Activated CD8-positive, alpha-beta T cell treated with anti-CD3 and anti-CD28 coated beads for 36 hours (primary cell): ENCODE measurements around the gene IQGAP1. TPM values are rescaled to one million over a fixed set of nuclear protein-coding genes. Genes with fewer than 3 reads are reported as not detected.
A peak's percentile ranks its signal among the peaks of the same experiment; 100 is the strongest.
"Not testable (repeated sequence)": the region's sequence is repeated elsewhere in the genome, so short reads cannot be mapped to it uniquely, and the experiment has no call there.

Source experiments
- ATAC-seq: fragments of 200-7000 bp; cut with Tn5 transposase; one replicate; pipeline ENCODE4 v1.10.0; 2021; ENCODE audit warnings: mild to moderate bottlenecking, moderate library complexity
- CTCF ChIA-PET: fragments of 350-600 bp; sonication (Branson Sonifier 250); formaldehyde crosslinking; loops from one replicate; lab custom pipeline; 2021; ENCODE audit warnings: antibody characterized with exemption; lab: Charles Lee
- POLR2A ChIA-PET: fragments of 350-600 bp; sonication (Branson Sonifier 250); formaldehyde crosslinking; loops from one replicate; lab custom pipeline; 2021; ENCODE audit warnings: antibody characterized with exemption; lab: Charles Lee
- DNase-seq: peaks from one replicate; pipeline ENCODE4 v3.0.0-alpha.2; 2020
- H3K27ac Mint-ChIP-seq: one replicate; pipeline ENCODE4 v1.8.0; 2021; ENCODE audit warnings: mild to moderate bottlenecking, mixed read lengths
- H3K27me3 Mint-ChIP-seq: one replicate; pipeline ENCODE4 v1.8.0; 2021; ENCODE audit warnings: mixed read lengths
- H3K36me3 Mint-ChIP-seq: one replicate; pipeline ENCODE4 v1.8.0; 2021; ENCODE audit warnings: low read depth, mixed read lengths
- H3K4me1 Mint-ChIP-seq: one replicate; pipeline ENCODE4 v1.8.0; 2021; ENCODE audit warnings: low read depth, mixed read lengths
- H3K4me3 Mint-ChIP-seq: one replicate; pipeline ENCODE4 v1.8.0; 2021; ENCODE audit warnings: mild to moderate bottlenecking, moderate library complexity, mixed read lengths
- H3K9me3 Mint-ChIP-seq: one replicate; pipeline ENCODE4 v1.8.0; 2021; ENCODE audit warnings: mixed read lengths
- intact Hi-C: fragments of 100-400 bp; cut with micrococcal nuclease; formaldehyde crosslinking; loops from one replicate; pipeline ENCODE4 v1.10.0; 2022
- total RNA-seq, 2 experiments: library from RNA; stranded (reverse); gene quantifications; one replicate each; pipeline ENCODE4 v1.2.3, GENCODE V29; 2021
- TF ChIP-seq, protein P1 (sequence below): fragments of 200-600 bp; IDR thresholded peaks from one replicate; pipeline ENCODE4 v1.8.0; 2022; ENCODE audit warnings: antibody characterized with exemption, mild to moderate bottlenecking

The IQGAP1 gene
- total RNA-seq, 2 experiments from 2014 or later = 148 to 155 TPM

GRCh38 chr15:90412356-90413194 lies 24.5 kb downstream of the IQGAP1 start:
- no peak overlapping the region for H3K4me3 Mint-ChIP-seq
- H3K36me3 Mint-ChIP-seq = peaks cover 52% of the 10 kb centered on the region
- H3K9me3 Mint-ChIP-seq = peaks cover 12% of the 10 kb centered on the region
- DNase-seq (peak; percentile 37), ATAC-seq (peak; percentile 25)
- H3K4me1 Mint-ChIP-seq = peaks cover 77% of the 10 kb centered on the region
- intact Hi-C loops = no loop called here
- CTCF ChIA-PET = interaction anchor here (0.9 to 1.4 kb wide), 5 partner anchors 12 to 93 kb away, joined by 3 to 4 read pairs (median 3); no protein-coding TSS in a partner anchor
- POLR2A ChIA-PET = interaction anchor here (0.5 to 1.2 kb wide), 4 partner anchors 8 to 154 kb away, joined by 3 to 4 read pairs (median 4); no protein-coding TSS in a partner anchor
- H3K27me3 Mint-ChIP-seq = no peaks in the 10 kb centered on the region
- TF ChIP-seq, protein P1, sequence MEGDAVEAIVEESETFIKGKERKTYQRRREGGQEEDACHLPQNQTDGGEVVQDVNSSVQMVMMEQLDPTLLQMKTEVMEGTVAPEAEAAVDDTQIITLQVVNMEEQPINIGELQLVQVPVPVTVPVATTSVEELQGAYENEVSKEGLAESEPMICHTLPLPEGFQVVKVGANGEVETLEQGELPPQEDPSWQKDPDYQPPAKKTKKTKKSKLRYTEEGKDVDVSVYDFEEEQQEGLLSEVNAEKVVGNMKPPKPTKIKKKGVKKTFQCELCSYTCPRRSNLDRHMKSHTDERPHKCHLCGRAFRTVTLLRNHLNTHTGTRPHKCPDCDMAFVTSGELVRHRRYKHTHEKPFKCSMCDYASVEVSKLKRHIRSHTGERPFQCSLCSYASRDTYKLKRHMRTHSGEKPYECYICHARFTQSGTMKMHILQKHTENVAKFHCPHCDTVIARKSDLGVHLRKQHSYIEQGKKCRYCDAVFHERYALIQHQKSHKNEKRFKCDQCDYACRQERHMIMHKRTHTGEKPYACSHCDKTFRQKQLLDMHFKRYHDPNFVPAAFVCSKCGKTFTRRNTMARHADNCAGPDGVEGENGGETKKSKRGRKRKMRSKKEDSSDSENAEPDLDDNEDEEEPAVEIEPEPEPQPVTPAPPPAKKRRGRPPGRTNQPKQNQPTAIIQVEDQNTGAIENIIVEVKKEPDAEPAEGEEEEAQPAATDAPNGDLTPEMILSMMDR = no peak
- peak overlapping the region; percentile 85 for H3K27ac Mint-ChIP-seq

- ATAC-seq (no peak), DNase-seq (no peak)
- Mint-ChIP-seq H3K27ac (peak overlapping the region; percentile 85), H3K4me3 (no peak overlapping the region), H3K9me3 (peaks cover 15% of the 10 kb centered on the region), H3K27me3 (no peaks in the 10 kb centered on the region), H3K36me3 (peaks cover 51% of the 10 kb centered on the region), H3K4me1 (peaks cover 74% of the 10 kb centered on the region)
- TF ChIP-seq, protein P1 = no peak
- intact Hi-C loops = no loop called here
- POLR2A ChIA-PET = interaction anchor here (0.6 to 1.3 kb wide), 3 partner anchors 18 to 95 kb away, joined by 3 to 4 read pairs (median 4); partner anchors contain the start of gene IQGAP1
- CTCF ChIA-PET = interaction anchor here (0.9 to 1.7 kb wide), 5 partner anchors 11 to 94 kb away, joined by 3 to 6 read pairs (median 3); no protein-coding TSS in a partner anchor
Measured at GRCh38 chr15:90413411-90414379, 25.7 kb downstream of the IQGAP1 start.

DNA sequence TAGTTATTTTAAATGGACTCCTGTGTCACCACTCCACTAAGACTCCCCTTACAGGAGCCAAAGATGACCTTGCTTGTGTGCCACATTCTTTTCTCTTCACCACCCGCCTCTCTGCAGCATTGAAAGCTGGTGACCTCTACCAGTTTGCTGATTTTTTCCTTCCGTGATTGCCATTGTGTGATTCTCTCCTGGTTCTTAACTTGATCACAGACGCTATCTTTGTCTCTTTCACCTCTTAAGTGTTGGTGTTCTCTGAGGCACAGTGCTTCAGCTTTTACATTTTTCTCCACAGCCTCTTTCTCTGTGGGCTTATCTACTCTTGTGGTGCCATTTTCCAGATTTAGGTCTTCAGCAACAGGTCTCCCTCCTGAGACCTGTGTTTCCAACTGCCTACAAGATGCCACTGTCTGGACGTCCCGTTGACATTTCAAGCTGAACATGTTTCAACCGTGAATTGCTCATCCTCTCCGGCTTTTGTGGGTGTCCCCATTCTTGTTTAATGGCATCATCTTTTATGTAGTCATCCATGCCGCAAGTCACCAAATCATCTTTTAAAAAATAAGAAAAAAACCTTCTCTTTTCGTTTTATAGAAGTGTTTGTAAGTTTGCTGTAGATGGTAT lies 26.5 kb downstream of the IQGAP1 start:
- peaks cover 45% of the 10 kb centered on the region for H3K36me3 Mint-ChIP-seq
- H3K27me3 Mint-ChIP-seq = no peaks in the 10 kb centered on the region
- intact Hi-C loops = loop anchor here (5.0 kb wide), 1 partner anchor 52 kb away; no protein-coding TSS in a partner anchor
- ATAC-seq (peak; percentile 66), DNase-seq (peak; percentile 73)
- H3K4me1 Mint-ChIP-seq = peaks cover 77% of the 10 kb centered on the region
- H3K27ac Mint-ChIP-seq = peak overlapping the region; percentile 96
- CTCF ChIA-PET = interaction anchor here (1.0 to 1.7 kb wide), 4 partner anchors 8 to 113 kb away, joined by 4 to 6 read pairs (median 4); no protein-coding TSS in a partner anchor
- H3K9me3 Mint-ChIP-seq = peaks cover 13% of the 10 kb centered on the region
- H3K4me3 Mint-ChIP-seq = peak overlapping the region; percentile 51
- TF ChIP-seq, protein P1 = no peak
- POLR2A ChIA-PET = interaction anchor here (1.0 to 1.5 kb wide), 3 partner anchors 8 to 26 kb away, joined by 3 to 5 read pairs (median 4); partner anchors contain the start of gene IQGAP1

GRCh38 chr15:90416052-90416451 lies 28.0 kb downstream of the IQGAP1 start:
- ChIA-PET CTCF (interaction anchor here (1.3 kb wide), 1 partner anchor 114 kb away, joined by 4 read pairs; no protein-coding TSS in a partner anchor), POLR2A (interaction anchor here (1.5 kb wide), 1 partner anchor 10 kb away, joined by 5 read pairs; no protein-coding TSS in a partner anchor)
- not testable (repeated sequence) for H3K27me3 Mint-ChIP-seq, ATAC-seq, H3K4me3 Mint-ChIP-seq, H3K27ac Mint-ChIP-seq, DNase-seq
- intact Hi-C loops = loop anchor here (5.0 kb wide), 1 partner anchor 54 kb away; no protein-coding TSS in a partner anchor
- Mint-ChIP-seq H3K4me1 (peaks cover 80% of the 10 kb centered on the region), H3K36me3 (peaks cover 37% of the 10 kb centered on the region), H3K9me3 (peaks cover 11% of the 10 kb centered on the region)
